ENCODE results near the gene PCSK1N.
"Not testable (repeated sequence)": the region's sequence is repeated elsewhere in the genome, so short reads cannot be mapped to it uniquely, and the experiment has no call there.

The PCSK1N gene

DNA sequence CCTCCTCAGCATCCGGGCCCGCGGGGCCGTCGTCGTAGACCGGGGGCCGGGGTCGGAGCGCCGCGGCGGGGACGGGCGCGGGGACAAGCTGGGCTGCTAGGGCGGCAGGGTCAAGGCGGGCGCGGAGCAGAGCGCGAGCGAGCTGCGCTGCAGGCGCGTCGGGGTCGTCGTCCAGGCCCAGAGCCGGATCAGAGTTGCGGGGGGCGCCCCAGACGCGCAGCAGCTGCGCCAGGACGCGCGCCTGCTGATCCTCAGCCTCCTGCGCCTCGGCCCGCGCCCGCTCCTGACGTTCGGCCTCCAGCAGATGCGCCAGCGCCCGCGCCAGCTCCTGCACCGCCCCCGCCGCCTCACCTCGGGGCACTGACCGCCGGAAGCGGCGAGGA lies 3.5 kb downstream of the PCSK1N start:
- ATAC-seq (replicated peaks) (no peak), DNase-seq (no peak)
- Mint-ChIP-seq H3K4me3 (no peak overlapping the region), H3K4me1 (ENCODE audit: low read depth in 2 of 2) (peaks cover 10 to 15% of the 10 kb centered on the region in 2 donors), H3K9me3 (no peaks in the 10 kb centered on the region), H3K27me3 (peaks cover 26 to 68% of the 10 kb centered on the region in 2 donors), H3K27ac (no peak overlapping the region), H3K36me3 (ENCODE audit: insufficient read depth) (no peaks in the 10 kb centered on the region)

GRCh38 chrX:48831136-48831908 lies 4.1 kb downstream of the PCSK1N start:
- no peak overlapping the region for H3K27ac Mint-ChIP-seq
- H3K9me3 Mint-ChIP-seq, result no peaks in the 10 kb centered on the region
- DNase-seq, result no peak
- ATAC-seq (replicated peaks), result no peak
- H3K4me1 Mint-ChIP-seq (ENCODE audit: low read depth in 2 of 2), result peaks cover 10 to 15% of the 10 kb centered on the region in 2 donors
- H3K27me3 Mint-ChIP-seq, result peaks cover 26 to 68% of the 10 kb centered on the region in 2 donors
- H3K36me3 Mint-ChIP-seq (ENCODE audit: insufficient read depth), result no peaks in the 10 kb centered on the region
- H3K4me3 Mint-ChIP-seq, result no peak overlapping the region

DNA sequence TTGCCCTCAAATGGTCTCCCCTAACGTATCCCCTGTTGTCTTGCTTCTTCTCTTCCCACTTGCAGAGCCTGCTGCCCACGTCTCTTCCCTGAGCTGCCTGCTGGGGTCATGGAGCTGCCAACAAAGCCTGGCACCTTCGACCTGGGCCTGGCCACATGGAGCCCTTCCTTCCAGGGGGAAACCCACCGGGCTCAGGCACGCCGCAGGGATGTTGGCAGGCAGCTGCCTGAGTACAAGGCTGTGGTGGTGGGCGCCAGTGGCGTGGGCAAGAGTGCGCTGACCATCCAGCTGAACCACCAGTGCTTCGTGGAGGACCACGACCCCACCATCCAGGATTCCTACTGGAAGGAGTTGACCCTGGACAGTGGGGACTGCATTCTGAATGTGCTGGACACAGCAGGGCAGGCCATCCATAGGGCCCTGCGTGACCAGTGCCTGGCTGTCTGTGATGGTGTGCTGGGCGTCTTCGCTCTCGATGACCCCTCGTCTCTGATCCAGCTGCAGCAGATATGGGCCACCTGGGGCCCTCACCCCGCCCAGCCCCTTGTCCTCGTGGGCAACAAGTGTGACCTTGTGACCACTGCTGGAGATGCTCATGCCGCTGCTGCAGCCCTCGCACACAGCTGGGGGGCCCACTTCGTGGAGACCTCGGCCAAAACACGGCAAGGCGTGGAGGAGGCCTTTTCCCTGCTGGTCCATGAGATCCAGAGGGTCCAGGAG lies 6.2 kb downstream of the PCSK1N start:
- peaks cover 1 to 7% of the 10 kb centered on the region in 2 donors for H3K4me1 Mint-ChIP-seq (ENCODE audit: low read depth in 2 of 2)
- no peak overlapping the region for H3K27ac Mint-ChIP-seq
- H3K27me3 Mint-ChIP-seq, result peaks cover 19 to 59% of the 10 kb centered on the region in 2 donors
- H3K36me3 Mint-ChIP-seq (ENCODE audit: insufficient read depth), result peaks cover 6% of the 10 kb centered on the region
- no peak for DNase-seq
- no peak overlapping the region for H3K4me3 Mint-ChIP-seq
- ATAC-seq (replicated peaks), result no peak
- H3K9me3 Mint-ChIP-seq, result no peaks in the 10 kb centered on the region

DNA sequence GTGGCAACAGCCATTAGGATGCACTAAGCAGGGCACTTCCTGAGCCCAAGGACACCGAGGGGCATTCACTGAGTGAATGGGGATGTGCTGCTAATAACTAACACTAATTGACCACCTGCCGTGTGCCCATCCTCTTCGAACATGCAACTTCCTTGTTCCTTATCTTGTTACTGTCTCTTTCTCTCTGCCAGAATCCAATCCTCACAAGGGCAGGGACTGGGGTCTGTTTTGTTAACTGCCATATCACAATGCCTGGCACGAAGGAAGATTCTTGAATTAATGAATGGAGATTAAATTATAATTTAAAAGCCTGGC lies 7.8 kb downstream of the PCSK1N start:
- peak overlapping the region; percentile 66 to 81 for H3K4me3 Mint-ChIP-seq
- H3K4me1 Mint-ChIP-seq (ENCODE audit: low read depth in 2 of 2), result peaks cover 0 to 4% of the 10 kb centered on the region in 2 donors
- peak overlapping the region in 1 of 2 donors; percentile 75 for H3K27ac Mint-ChIP-seq
- ATAC-seq (replicated peaks) (no peak), DNase-seq (no peak)
- H3K9me3 Mint-ChIP-seq, result no peaks in the 10 kb centered on the region
- H3K27me3 Mint-ChIP-seq, result peaks cover 15 to 43% of the 10 kb centered on the region in 2 donors
- peaks cover 6% of the 10 kb centered on the region for H3K36me3 Mint-ChIP-seq (ENCODE audit: insufficient read depth)

DNA sequence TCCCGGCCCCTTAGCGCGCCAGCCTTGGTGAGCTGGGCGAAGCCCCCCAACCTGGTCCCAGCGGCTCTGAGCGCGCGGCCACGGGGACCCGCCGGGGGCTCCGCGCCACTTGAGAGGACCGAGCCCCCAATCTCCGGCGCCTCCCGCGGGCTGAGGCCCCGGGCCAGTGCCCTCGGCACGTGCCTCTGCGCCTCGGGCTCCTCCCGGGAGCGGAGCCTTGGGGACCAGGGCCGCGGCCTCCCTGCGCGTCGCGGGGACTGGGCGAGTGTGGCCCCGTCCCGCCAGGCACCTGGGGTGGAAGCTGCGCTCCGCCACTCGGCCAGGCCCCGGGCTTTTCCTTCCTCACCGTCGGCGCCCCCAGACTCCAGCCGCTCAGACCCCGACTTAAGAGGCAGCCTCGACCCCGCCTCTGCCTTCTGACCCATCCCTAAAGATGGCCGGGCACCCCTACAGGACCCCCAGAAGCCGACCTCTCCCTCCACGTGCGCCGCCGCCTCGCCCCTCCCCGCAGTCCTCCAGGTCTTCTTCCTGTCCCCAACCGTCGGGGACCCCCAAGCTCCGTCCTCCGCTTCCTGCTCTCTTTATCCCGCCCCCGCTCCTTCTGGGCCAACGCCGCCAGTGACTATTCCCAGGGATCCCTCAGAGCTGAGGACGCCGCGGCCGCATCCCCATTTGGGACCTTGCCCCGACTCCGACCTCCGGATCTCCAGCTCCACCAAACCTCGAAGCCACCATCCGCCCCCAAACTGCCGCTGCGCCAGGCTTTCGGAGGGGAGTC lies 8.3 kb downstream of the PCSK1N start:
- Mint-ChIP-seq H3K9me3 (no peaks in the 10 kb centered on the region), H3K36me3 (ENCODE audit: insufficient read depth) (peaks cover 6% of the 10 kb centered on the region), H3K27me3 (peaks cover 12 to 40% of the 10 kb centered on the region in 2 donors), H3K4me3 (peak overlapping the region; percentile 66 to 81), H3K4me1 (ENCODE audit: low read depth in 2 of 2) (peaks cover 0 to 4% of the 10 kb centered on the region in 2 donors), H3K27ac (peak overlapping the region in 1 of 2 donors; percentile 75)
- no peak for DNase-seq
- peak; percentile 10 for ATAC-seq (replicated peaks)

GRCh38 chrX:48826135-48826875 lies 9.1 kb downstream of the PCSK1N start, which contains the start of gene ERAS:
TSS of gene ERAS (plus strand) at chrX:48826513. CDS start at chrX:48829124, 2,611 bp downstream.
- peaks cover 0 to 4% of the 10 kb centered on the region in 2 donors for H3K4me1 Mint-ChIP-seq (ENCODE audit: low read depth in 2 of 2)
- H3K36me3 Mint-ChIP-seq (ENCODE audit: insufficient read depth), result peaks cover 7% of the 10 kb centered on the region
- DNase-seq (peak in 1 of 3 experiments; percentile 2), ATAC-seq (replicated peaks) (peak; percentile 61)
- H3K4me3 Mint-ChIP-seq, result peak within 1 kb of the TSS; percentile 66 to 81
- H3K27me3 Mint-ChIP-seq, result peaks cover 12 to 40% of the 10 kb centered on the region in 2 donors
- H3K27ac Mint-ChIP-seq, result peak within 1 kb of the TSS in 1 of 2 donors; percentile 75
- no peaks in the 10 kb centered on the region for H3K9me3 Mint-ChIP-seq

DNA sequence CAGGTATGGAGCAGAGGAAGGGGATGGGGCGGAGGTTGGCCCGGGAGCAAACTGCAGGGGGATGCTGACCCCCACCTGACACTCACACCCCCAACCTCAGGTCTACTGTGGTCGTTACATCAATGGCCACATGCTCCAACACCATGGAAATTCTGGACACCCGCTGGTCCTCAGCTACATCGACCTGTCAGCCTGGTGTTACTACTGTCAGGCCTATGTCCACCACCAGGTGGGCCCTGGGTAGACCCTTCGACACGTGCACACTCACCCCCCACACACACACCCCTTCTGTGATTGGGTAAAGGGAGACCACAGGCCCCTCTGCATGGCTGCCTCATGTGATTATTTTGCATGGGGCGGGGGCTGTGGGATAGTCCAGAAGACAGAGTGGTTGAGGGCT lies 11.3 kb downstream of the PCSK1N start:
- peaks cover 0 to 4% of the 10 kb centered on the region in 2 donors for H3K4me1 Mint-ChIP-seq (ENCODE audit: low read depth in 2 of 2)
- no peak overlapping the region for H3K27ac Mint-ChIP-seq
- H3K9me3 Mint-ChIP-seq, result no peaks in the 10 kb centered on the region
- no peak for DNase-seq
- peaks cover 6 to 19% of the 10 kb centered on the region in 2 donors for H3K27me3 Mint-ChIP-seq
- ATAC-seq (replicated peaks), result no peak
- no peak overlapping the region for H3K4me3 Mint-ChIP-seq
- peaks cover 13% of the 10 kb centered on the region for H3K36me3 Mint-ChIP-seq (ENCODE audit: insufficient read depth)

GRCh38 chrX:48823053-48823452 lies 12.4 kb downstream of the PCSK1N start:
- no peak for ATAC-seq (replicated peaks)
- H3K4me1 Mint-ChIP-seq (ENCODE audit: low read depth in 2 of 2), result peaks cover 0 to 4% of the 10 kb centered on the region in 2 donors
- peaks cover 16% of the 10 kb centered on the region for H3K36me3 Mint-ChIP-seq (ENCODE audit: insufficient read depth)
- no peak overlapping the region for H3K27ac Mint-ChIP-seq
- no peak for DNase-seq
- H3K27me3 Mint-ChIP-seq, result peaks cover 6 to 10% of the 10 kb centered on the region in 2 donors
- no peak overlapping the region for H3K4me3 Mint-ChIP-seq
- no peaks in the 10 kb centered on the region for H3K9me3 Mint-ChIP-seq

DNA sequence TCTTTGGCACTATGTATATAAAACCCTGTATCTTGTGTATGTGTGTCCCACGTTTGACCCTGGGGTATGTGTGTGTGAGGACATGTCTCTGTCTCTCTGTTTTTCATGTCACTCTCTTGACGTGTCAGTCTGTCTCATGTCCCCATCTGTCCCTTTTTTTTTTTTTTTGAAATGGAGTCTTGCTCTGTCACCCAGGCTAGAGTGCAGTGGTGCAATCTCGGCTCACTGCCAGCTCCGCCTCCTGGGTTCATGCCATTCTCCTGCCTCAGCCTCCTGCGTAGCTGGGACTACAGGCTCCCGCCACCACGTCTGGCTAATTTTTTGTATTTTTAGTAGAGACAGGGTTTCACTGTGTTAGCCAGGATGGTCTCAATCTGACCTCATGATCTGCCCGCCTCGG lies 16.0 kb downstream of the PCSK1N start:
- H3K27me3 Mint-ChIP-seq; H3K4me1 Mint-ChIP-seq (ENCODE audit: low read depth in 2 of 2); H3K27ac Mint-ChIP-seq; DNase-seq; H3K9me3 Mint-ChIP-seq; H3K4me3 Mint-ChIP-seq; ATAC-seq (replicated peaks): not testable (repeated sequence)
- peaks cover 10% of the 10 kb centered on the region for H3K36me3 Mint-ChIP-seq (ENCODE audit: insufficient read depth)

DNA sequence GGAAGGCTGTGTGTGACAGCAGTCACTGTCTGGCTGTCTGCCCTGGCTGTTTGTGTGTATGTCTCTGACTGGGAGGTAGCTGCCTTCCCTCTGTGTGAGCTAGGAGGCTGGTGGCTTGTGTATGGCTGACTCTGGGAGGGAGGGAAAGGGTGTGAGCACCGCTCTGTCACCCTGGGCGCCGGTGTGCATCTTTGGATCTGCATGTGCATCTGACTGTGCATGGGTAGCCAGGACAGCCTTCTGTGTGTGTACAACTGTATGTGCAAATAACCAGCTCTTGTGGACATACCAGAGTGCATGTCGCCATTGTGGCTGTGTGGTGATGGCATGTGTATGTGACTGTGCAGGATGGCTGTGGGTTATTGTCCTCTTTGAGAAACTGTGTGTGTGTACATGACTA lies 16.5 kb downstream of the PCSK1N start:
- H3K9me3 Mint-ChIP-seq, result no peaks in the 10 kb centered on the region

DNA sequence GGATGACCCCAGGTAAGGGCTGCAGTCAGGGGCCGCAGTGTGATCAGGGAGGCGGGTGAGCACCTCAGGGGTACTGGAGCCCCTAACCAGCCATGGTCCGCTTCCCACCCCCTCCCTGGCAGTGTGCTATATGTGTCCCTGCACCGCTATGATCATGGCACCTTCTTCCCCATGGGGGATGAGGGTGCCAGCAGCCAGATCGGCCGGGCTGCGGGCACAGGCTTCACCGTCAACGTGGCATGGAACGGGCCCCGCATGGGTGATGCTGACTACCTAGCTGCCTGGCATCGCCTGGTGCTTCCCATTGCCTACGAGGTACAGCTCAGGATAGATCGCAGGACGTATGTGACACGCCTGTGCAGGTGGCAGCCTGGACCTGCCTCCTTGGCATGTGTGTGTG lies 17.3 kb downstream of the PCSK1N start:
- Mint-ChIP-seq H3K9me3 (no peaks in the 10 kb centered on the region), H3K4me3 (no peak overlapping the region), H3K36me3 (ENCODE audit: insufficient read depth) (peaks cover 14% of the 10 kb centered on the region), H3K27me3 (no peaks in the 10 kb centered on the region), H3K27ac (no peak overlapping the region), H3K4me1 (ENCODE audit: low read depth in 2 of 2) (no peaks in the 10 kb centered on the region)
- DNase-seq (no peak), ATAC-seq (replicated peaks) (no peak)

More for the DNA sequence above, 16.5 kb downstream of the PCSK1N start:
- H3K36me3 Mint-ChIP-seq (ENCODE audit: insufficient read depth), result peaks cover 10% of the 10 kb centered on the region
- ATAC-seq (replicated peaks), result no peak
- H3K4me1 Mint-ChIP-seq (ENCODE audit: low read depth in 2 of 2), result no peaks in the 10 kb centered on the region
- no peak overlapping the region for H3K4me3 Mint-ChIP-seq
- DNase-seq, result no peak
- H3K27me3 Mint-ChIP-seq, result no peaks in the 10 kb centered on the region
- H3K27ac Mint-ChIP-seq, result no peak overlapping the region

DNA sequence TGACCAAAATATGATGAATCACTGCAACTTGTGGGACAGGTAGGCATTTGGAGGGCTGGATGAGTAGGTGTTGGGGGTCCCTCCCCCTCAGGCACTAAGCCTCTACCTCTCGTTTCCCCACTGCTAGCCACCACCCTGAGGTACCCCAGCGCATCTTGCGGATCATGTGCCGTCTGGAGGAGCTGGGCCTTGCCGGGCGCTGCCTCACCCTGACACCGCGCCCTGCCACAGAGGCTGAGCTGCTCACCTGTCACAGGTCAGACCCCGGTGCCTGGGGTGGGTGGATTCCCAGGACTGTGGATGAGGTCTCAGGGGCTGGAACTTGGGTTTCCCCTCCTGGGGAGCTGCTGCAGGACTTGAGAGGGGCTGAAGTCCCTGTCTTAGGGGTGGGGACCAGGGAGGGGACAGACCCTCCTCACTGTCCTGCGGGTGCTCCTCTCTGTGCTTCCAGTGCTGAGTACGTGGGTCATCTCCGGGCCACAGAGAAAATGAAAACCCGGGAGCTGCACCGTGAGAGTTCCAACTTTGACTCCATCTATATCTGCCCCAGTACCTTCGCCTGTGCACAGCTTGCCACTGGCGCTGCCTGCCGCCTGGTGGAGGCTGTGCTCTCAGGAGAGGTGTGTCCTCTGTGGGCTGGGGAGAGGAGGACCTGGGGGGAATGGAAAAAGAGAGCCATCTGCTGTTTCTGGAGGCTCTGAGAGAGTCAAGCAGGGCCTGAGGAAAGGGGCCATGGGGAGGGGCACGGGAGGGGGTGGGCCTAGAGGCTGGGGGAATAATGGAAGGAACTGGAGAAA lies 19.2 kb downstream of the PCSK1N start:
- Mint-ChIP-seq H3K36me3 (ENCODE audit: insufficient read depth) (peaks cover 17% of the 10 kb centered on the region), H3K27me3 (no peaks in the 10 kb centered on the region), H3K9me3 (no peaks in the 10 kb centered on the region), H3K27ac (no peak overlapping the region), H3K4me1 (ENCODE audit: low read depth in 2 of 2) (no peaks in the 10 kb centered on the region), H3K4me3 (no peak overlapping the region)
- ATAC-seq (replicated peaks) (no peak), DNase-seq (no peak)
